ENCODE results near the gene AFAP1L2. TPM values are rescaled to one million over a fixed set of nuclear protein-coding genes. Genes with fewer than 3 reads are reported as not detected.
A peak's percentile ranks its signal among the peaks of the same experiment; 100 is the strongest.

The AFAP1L2 gene
- polyA plus RNA-seq, 1 donor, result 39.1 TPM

GRCh38 chr10:114313139-114313538 is 91.2 kb downstream of the AFAP1L2 start:
- no peak for DNase-seq

- DNase-seq, result no peak
These were observed 92.6 kb downstream of the AFAP1L2 start for GRCh38 chr10:114311496-114312209.

- DNase-seq, result no peak
These were observed 93.3 kb downstream of the AFAP1L2 start for GRCh38 chr10:114311023-114311422.

- no peak for DNase-seq
These were observed 94.0 kb downstream of the AFAP1L2 start for GRCh38 chr10:114310346-114310745.

GRCh38 chr10:114309364-114309651 is 95.0 kb downstream of the AFAP1L2 start:
- DNase-seq, result no peak

- DNase-seq, result no peak
These were observed 95.6 kb downstream of the AFAP1L2 start for GRCh38 chr10:114308531-114309363.

GRCh38 chr10:114307731-114308130 is 96.6 kb downstream of the AFAP1L2 start:
- no peak for DNase-seq

GRCh38 chr10:114306116-114306973 is 98.0 kb downstream of the AFAP1L2 start:
- no peak for DNase-seq

GRCh38 chr10:114305521-114305925 is 98.8 kb downstream of the AFAP1L2 start:
- DNase-seq, result no peak

GRCh38 chr10:114304571-114305421 is 99.5 kb downstream of the AFAP1L2 start:
- peak; percentile 62 for DNase-seq

GRCh38 chr10:114304017-114304570 is 100.2 kb downstream of the AFAP1L2 start:
- peak; percentile 93 for DNase-seq

- DNase-seq, result no peak
These were observed 100.7 kb downstream of the AFAP1L2 start for GRCh38 chr10:114303556-114303955.

GRCh38 chr10:114301951-114302710 is 102.2 kb downstream of the AFAP1L2 start:
- DNase-seq, result no peak

GRCh38 chr10:114301177-114301576 is 103.1 kb downstream of the AFAP1L2 start:
- no peak for DNase-seq

- DNase-seq, result no peak
These were observed 104.2 kb downstream of the AFAP1L2 start for GRCh38 chr10:114300036-114300645.

- DNase-seq, result no peak
These were observed 107.1 kb downstream of the AFAP1L2 start for GRCh38 chr10:114297136-114297705.

- no peak for DNase-seq
These were observed 108.9 kb downstream of the AFAP1L2 start for GRCh38 chr10:114295393-114295792.

- no peak for DNase-seq
These were observed 109.8 kb downstream of the AFAP1L2 start for GRCh38 chr10:114294549-114294948.

GRCh38 chr10:114293075-114293474 is 111.2 kb downstream of the AFAP1L2 start:
- DNase-seq, result no peak

GRCh38 chr10:114291516-114291915 is 112.8 kb downstream of the AFAP1L2 start:
- no peak for DNase-seq

Data from left kidney (tissue), 2 donors.